C4-2B (cell line): ENCODE data around the gene RTN4.

Experiments used
- ZFX ChIP-seq: fragments of 450-650 bp; IDR thresholded peaks from 2 replicates; pipeline ENCODE4 v1.6.1; 2017
- TF ChIP-seq, protein P1 (sequence below): fragments of 450-650 bp; conservative IDR thresholded peaks from 2 replicates; pipeline ENCODE4 v1.5.1; 2017; ENCODE audit warnings: mild to moderate bottlenecking

DNA sequence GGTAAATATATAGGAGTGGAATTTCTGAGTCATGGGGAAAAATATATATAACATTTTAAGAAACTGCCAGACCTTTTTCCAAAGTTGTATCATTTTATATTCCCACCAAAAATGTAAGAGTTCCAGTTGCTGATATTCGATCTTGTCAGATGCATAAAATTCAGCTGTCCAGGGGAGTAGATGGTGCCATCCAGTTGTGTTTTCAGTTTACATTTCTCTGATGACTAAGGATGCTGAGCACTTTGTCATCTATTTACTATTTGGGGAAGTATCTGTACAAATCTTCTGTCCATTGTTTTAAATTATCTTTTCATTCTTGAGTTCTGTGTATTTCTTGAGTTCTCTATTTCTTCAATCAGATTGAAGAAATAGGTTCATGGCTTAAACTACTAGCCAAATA, 126.1 kb downstream of the RTN4 start:
- TF ChIP-seq, protein P1, sequence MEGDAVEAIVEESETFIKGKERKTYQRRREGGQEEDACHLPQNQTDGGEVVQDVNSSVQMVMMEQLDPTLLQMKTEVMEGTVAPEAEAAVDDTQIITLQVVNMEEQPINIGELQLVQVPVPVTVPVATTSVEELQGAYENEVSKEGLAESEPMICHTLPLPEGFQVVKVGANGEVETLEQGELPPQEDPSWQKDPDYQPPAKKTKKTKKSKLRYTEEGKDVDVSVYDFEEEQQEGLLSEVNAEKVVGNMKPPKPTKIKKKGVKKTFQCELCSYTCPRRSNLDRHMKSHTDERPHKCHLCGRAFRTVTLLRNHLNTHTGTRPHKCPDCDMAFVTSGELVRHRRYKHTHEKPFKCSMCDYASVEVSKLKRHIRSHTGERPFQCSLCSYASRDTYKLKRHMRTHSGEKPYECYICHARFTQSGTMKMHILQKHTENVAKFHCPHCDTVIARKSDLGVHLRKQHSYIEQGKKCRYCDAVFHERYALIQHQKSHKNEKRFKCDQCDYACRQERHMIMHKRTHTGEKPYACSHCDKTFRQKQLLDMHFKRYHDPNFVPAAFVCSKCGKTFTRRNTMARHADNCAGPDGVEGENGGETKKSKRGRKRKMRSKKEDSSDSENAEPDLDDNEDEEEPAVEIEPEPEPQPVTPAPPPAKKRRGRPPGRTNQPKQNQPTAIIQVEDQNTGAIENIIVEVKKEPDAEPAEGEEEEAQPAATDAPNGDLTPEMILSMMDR, result no peak
- no peak for TF ChIP-seq ZFX
